ENCODE data around the gene FKBP6. TPM values are rescaled to one million over a fixed set of nuclear protein-coding genes. Genes with fewer than 3 reads are reported as not detected.

Gene FKBP6
- total RNA-seq, 1 experiment from 2014 or later, result not detected

GRCh38 chr7:73366990-73367389 lies 39.0 kb downstream of the FKBP6 start:
- H3K27me3 Mint-ChIP-seq (ENCODE audit: insufficient read depth, unreplicated experiment), result no peaks in the 10 kb centered on the region
- ChIA-PET CTCF (no interaction called here), POLR2A (no interaction called here)
- no peak for TF ChIP-seq CTCF (IDR thresholded peaks at IDR 0.05; ENCODE audit: insufficient read depth in 1 of 2, low read depth in 1 of 2, low read length in 1 of 2, severe bottlenecking in 1 of 2, unreplicated experiment in 1 of 2)
- Histone ChIP-seq H3K36me3 (ENCODE audit: control insufficient read depth, insufficient read depth, low read length) (no peaks in the 10 kb centered on the region), H3K27me3 (replicated peaks; ENCODE audit: control insufficient read depth, insufficient read depth, low read length) (no peaks in the 10 kb centered on the region), H3K9me3 (no peaks in the 10 kb centered on the region), H3K4me1 (no peaks in the 10 kb centered on the region), H3K4me3 (ENCODE audit: low read depth, low read length) (no peak overlapping the region)
- no peaks in the 10 kb centered on the region for H3K9me3 Mint-ChIP-seq (ENCODE audit: unreplicated experiment)
- H3K27ac Mint-ChIP-seq (ENCODE audit: unreplicated experiment), result no peak overlapping the region
- no TSS peak for BruUV-seq (replicated peaks)
- H3K4me3 Mint-ChIP-seq (ENCODE audit: unreplicated experiment), result no peak overlapping the region
- intact Hi-C loops (cut with micrococcal nuclease; ENCODE audit: unreplicated experiment), result no loop called here
- H3K4me1 Mint-ChIP-seq (ENCODE audit: low read depth, unreplicated experiment), result no peaks in the 10 kb centered on the region
- DNase-seq, result no peak
- no peaks in the 10 kb centered on the region for H3K36me3 Mint-ChIP-seq (ENCODE audit: insufficient read depth, unreplicated experiment)

GRCh38 chr7:73369009-73369408 lies 41.0 kb downstream of the FKBP6 start:
- Mint-ChIP-seq H3K4me1 (ENCODE audit: low read depth, unreplicated experiment) (peaks cover 6% of the 10 kb centered on the region), H3K9me3 (ENCODE audit: unreplicated experiment) (no peaks in the 10 kb centered on the region), H3K27ac (ENCODE audit: unreplicated experiment) (no peak overlapping the region), H3K36me3 (ENCODE audit: insufficient read depth, unreplicated experiment) (no peaks in the 10 kb centered on the region), H3K27me3 (ENCODE audit: insufficient read depth, unreplicated experiment) (no peaks in the 10 kb centered on the region), H3K4me3 (ENCODE audit: unreplicated experiment) (no peak overlapping the region)
- CTCF ChIA-PET, result interaction anchor here (1.5 kb wide), 1 partner anchor 26 kb away, joined by 3 read pairs; no protein-coding TSS in a partner anchor
- no peak for TF ChIP-seq CTCF (IDR thresholded peaks at IDR 0.05; ENCODE audit: insufficient read depth in 1 of 2, low read depth in 1 of 2, low read length in 1 of 2, severe bottlenecking in 1 of 2, unreplicated experiment in 1 of 2)
- Histone ChIP-seq H3K4me3 (ENCODE audit: low read depth, low read length) (no peak overlapping the region), H3K27me3 (replicated peaks; ENCODE audit: control insufficient read depth, insufficient read depth, low read length) (no peaks in the 10 kb centered on the region), H3K4me1 (no peaks in the 10 kb centered on the region; the same call in 1 of the 2 replicates), H3K36me3 (ENCODE audit: control insufficient read depth, insufficient read depth, low read length) (no peaks in the 10 kb centered on the region), H3K9me3 (no peaks in the 10 kb centered on the region)
- intact Hi-C loops (cut with micrococcal nuclease; ENCODE audit: unreplicated experiment), result no loop called here
- no peak for DNase-seq
- BruUV-seq (replicated peaks), result no TSS peak
- POLR2A ChIA-PET, result no interaction called here

- TF ChIP-seq CTCF (IDR thresholded peaks at IDR 0.05; ENCODE audit: insufficient read depth in 1 of 2, low read depth in 1 of 2, low read length in 1 of 2, severe bottlenecking in 1 of 2, unreplicated experiment in 1 of 2), result no peak
- no peak overlapping the region for H3K27ac Mint-ChIP-seq (ENCODE audit: unreplicated experiment)
- Histone ChIP-seq H3K9me3 (no peaks in the 10 kb centered on the region), H3K27me3 (replicated peaks; ENCODE audit: control insufficient read depth, insufficient read depth, low read length) (no peaks in the 10 kb centered on the region), H3K4me3 (ENCODE audit: low read depth, low read length) (no peak overlapping the region), H3K36me3 (ENCODE audit: control insufficient read depth, insufficient read depth, low read length) (no peaks in the 10 kb centered on the region), H3K4me1 (no peaks in the 10 kb centered on the region; the same call in 1 of the 2 replicates)
- H3K4me3 Mint-ChIP-seq (ENCODE audit: unreplicated experiment), result no peak overlapping the region
- no peaks in the 10 kb centered on the region for H3K36me3 Mint-ChIP-seq (ENCODE audit: insufficient read depth, unreplicated experiment)
- DNase-seq, result no peak
- no TSS peak for BruUV-seq (replicated peaks)
- CTCF ChIA-PET, result no interaction called here
- no peaks in the 10 kb centered on the region for H3K27me3 Mint-ChIP-seq (ENCODE audit: insufficient read depth, unreplicated experiment)
- H3K9me3 Mint-ChIP-seq (ENCODE audit: unreplicated experiment), result no peaks in the 10 kb centered on the region
- intact Hi-C loops (cut with micrococcal nuclease; ENCODE audit: unreplicated experiment), result no loop called here
- H3K4me1 Mint-ChIP-seq (ENCODE audit: low read depth, unreplicated experiment), result peaks cover 7% of the 10 kb centered on the region
- POLR2A ChIA-PET, result no interaction called here
Measured at GRCh38 chr7:73369622-73370021, 41.7 kb downstream of the FKBP6 start.
